ENCODE results near the gene IMPACT. TPM values are rescaled to one million over a fixed set of nuclear protein-coding genes. Genes with fewer than 3 reads are reported as not detected.

The IMPACT gene
- total and polyA plus RNA-seq, 2 donors (not counting 1 experiment from before 2014, with no cell fraction given) = 5.0 to 11.1 TPM

DNA sequence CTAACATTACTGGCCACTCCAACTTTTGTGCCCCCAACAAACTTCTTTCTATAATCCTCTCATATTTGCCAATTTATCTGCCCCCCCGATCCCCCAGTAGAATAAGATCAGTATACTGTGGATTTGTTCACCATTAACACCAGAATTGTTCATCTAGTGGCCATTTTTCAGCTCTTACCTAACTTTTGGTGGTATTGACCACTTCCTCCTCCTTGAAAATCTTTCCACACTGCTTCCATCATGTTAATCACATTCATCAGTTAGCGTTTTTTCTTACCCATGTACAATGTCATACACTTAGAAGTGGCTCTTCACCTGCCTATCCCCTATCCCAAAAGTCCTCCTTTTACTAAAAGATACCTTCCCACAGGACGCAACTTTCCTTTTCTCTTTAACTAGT is 6.1 kb downstream of the IMPACT start:
- H2AFZ ChIP-seq (ENCODE audit: insufficient read depth, low read depth, low read length, poor library complexity, severe bottlenecking) = no peak overlapping the region
- no peaks in the 10 kb centered on the region for H3K9me3 ChIP-seq (ENCODE audit: control extremely low read depth in 1 of 3, control insufficient read depth in 2 of 3, insufficient read depth in 1 of 3, low read length in 2 of 3)
- no peaks in the 10 kb centered on the region for H3K4me1 Mint-ChIP-seq
- H3K4me3 Mint-ChIP-seq = no peak overlapping the region
- H3K4me1 ChIP-seq (ENCODE audit: control insufficient read depth in 2 of 2, insufficient read depth in 2 of 2, low read length in 2 of 2) = peaks cover 0 to 1% of the 10 kb centered on the region in 2 donors
- no peak for DNase-seq
- no peaks in the 10 kb centered on the region for H3K79me2 ChIP-seq (ENCODE audit: control insufficient read depth, insufficient read depth, low read length)
- no peak overlapping the region for H3K9ac ChIP-seq (ENCODE audit: low read length)
- H3K36me3 ChIP-seq (replicated peaks in 1 of 2; ENCODE audit: control extremely low read depth in 1 of 2, control insufficient read depth in 1 of 2, extremely low read depth in 1 of 2, insufficient read depth in 2 of 2, low read length in 1 of 2) = peaks cover 0 to 2% of the 10 kb centered on the region in 2 experiments
- no peak overlapping the region for H3K4me2 ChIP-seq (replicated peaks; ENCODE audit: low read depth, low read length, poor library complexity, severe bottlenecking)
- ATAC-seq (ENCODE audit: low read depth) = no peak
- no peaks in the 10 kb centered on the region for H4K20me1 ChIP-seq (ENCODE audit: control insufficient read depth, insufficient read depth, low read length, poor library complexity, severe bottlenecking)
- no peaks in the 10 kb centered on the region for H3K27me3 Mint-ChIP-seq
- ChIA-PET CTCF (interaction anchor here (0.5 to 1.6 kb wide), 4 partner anchors 23 to 56 kb away, joined by 3 to 4 read pairs (median 3); no protein-coding TSS in a partner anchor), POLR2A (no interaction called here)
- no peaks in the 10 kb centered on the region for H3K27me3 ChIP-seq (replicated peaks in 1 of 4; ENCODE audit: control extremely low read depth in 1 of 4, control insufficient read depth in 3 of 4, insufficient read depth in 4 of 4, low read length in 3 of 4)
- H3K9me3 Mint-ChIP-seq (ENCODE audit: insufficient read depth) = no peaks in the 10 kb centered on the region
- intact Hi-C loops (cut with micrococcal nuclease) = no loop called here
- 100% methylated on average over 2 of the region's 3 CpGs for WGBS (ENCODE audit: insufficient coverage)
- H3K4me3 ChIP-seq (ENCODE audit: control extremely low read depth in 1 of 5, extremely low read depth in 1 of 5, insufficient read depth in 1 of 5, low read depth in 2 of 5, low read length in 4 of 5) = no peak overlapping the region
- TF ChIP-seq EZH2 (IDR thresholded peaks at IDR 0.05; ENCODE audit: borderline replicate concordance, insufficient read depth, low read depth, low read length, poor library complexity, severe bottlenecking) = no peak
- TF ChIP-seq, protein P1, sequence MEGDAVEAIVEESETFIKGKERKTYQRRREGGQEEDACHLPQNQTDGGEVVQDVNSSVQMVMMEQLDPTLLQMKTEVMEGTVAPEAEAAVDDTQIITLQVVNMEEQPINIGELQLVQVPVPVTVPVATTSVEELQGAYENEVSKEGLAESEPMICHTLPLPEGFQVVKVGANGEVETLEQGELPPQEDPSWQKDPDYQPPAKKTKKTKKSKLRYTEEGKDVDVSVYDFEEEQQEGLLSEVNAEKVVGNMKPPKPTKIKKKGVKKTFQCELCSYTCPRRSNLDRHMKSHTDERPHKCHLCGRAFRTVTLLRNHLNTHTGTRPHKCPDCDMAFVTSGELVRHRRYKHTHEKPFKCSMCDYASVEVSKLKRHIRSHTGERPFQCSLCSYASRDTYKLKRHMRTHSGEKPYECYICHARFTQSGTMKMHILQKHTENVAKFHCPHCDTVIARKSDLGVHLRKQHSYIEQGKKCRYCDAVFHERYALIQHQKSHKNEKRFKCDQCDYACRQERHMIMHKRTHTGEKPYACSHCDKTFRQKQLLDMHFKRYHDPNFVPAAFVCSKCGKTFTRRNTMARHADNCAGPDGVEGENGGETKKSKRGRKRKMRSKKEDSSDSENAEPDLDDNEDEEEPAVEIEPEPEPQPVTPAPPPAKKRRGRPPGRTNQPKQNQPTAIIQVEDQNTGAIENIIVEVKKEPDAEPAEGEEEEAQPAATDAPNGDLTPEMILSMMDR (IDR thresholded peaks at IDR 0.05) = no peak
- no peak overlapping the region for H3K27ac Mint-ChIP-seq
- no peak overlapping the region for H3K27ac ChIP-seq (ENCODE audit: low read length in 2 of 2)

DNA sequence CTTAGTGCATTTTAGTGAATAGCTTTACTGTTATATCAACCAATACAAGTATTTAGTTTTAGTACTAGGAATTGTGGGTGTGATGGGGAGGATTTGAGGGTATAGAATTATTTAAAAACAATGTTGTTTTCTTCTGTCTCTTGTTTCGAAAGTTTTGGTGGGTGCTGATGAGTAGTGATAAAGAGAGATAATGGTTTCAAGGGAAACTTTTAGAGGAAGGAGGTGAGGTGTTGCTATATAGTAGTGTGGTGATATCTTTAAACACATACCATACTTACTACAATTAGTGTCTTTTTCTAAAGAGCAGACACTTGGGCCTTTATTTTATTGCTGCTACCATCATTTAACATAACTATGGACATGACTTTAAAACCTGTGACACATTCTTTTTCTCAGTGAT is 10.5 kb downstream of the IMPACT start:
- H2AFZ ChIP-seq (ENCODE audit: insufficient read depth, low read depth, low read length, poor library complexity, severe bottlenecking) = no peak overlapping the region
- no peak overlapping the region for H3K9ac ChIP-seq (ENCODE audit: low read length)
- TF ChIP-seq, protein P1 (IDR thresholded peaks at IDR 0.05) = no peak
- TF ChIP-seq EZH2 (IDR thresholded peaks at IDR 0.05; ENCODE audit: borderline replicate concordance, insufficient read depth, low read depth, low read length, poor library complexity, severe bottlenecking) = no peak
- no peaks in the 10 kb centered on the region for H3K4me1 ChIP-seq (ENCODE audit: control insufficient read depth in 2 of 2, insufficient read depth in 2 of 2, low read length in 2 of 2)
- no CpG with 5 or more reads among the region's 1 CpG for WGBS (ENCODE audit: insufficient coverage)
- no peaks in the 10 kb centered on the region for H3K27me3 ChIP-seq (replicated peaks in 1 of 4; ENCODE audit: control extremely low read depth in 1 of 4, control insufficient read depth in 3 of 4, insufficient read depth in 4 of 4, low read length in 3 of 4)
- Mint-ChIP-seq H3K9me3 (ENCODE audit: insufficient read depth) (no peaks in the 10 kb centered on the region), H3K4me1 (no peaks in the 10 kb centered on the region), H3K27me3 (no peaks in the 10 kb centered on the region), H3K4me3 (no peak overlapping the region), H3K27ac (no peak overlapping the region)
- ChIA-PET CTCF (no interaction called here), POLR2A (no interaction called here)
- intact Hi-C loops (cut with micrococcal nuclease) = no loop called here
- DNase-seq (no peak), ATAC-seq (ENCODE audit: low read depth) (no peak)
- H3K9me3 ChIP-seq (ENCODE audit: control extremely low read depth in 1 of 3, control insufficient read depth in 2 of 3, insufficient read depth in 1 of 3, low read length in 2 of 3) = no peaks in the 10 kb centered on the region
- H4K20me1 ChIP-seq (ENCODE audit: control insufficient read depth, insufficient read depth, low read length, poor library complexity, severe bottlenecking) = no peaks in the 10 kb centered on the region
- H3K79me2 ChIP-seq (ENCODE audit: control insufficient read depth, insufficient read depth, low read length) = no peaks in the 10 kb centered on the region
- H3K4me3 ChIP-seq (ENCODE audit: control extremely low read depth in 1 of 5, extremely low read depth in 1 of 5, insufficient read depth in 1 of 5, low read depth in 2 of 5, low read length in 4 of 5) = no peak overlapping the region
- H3K36me3 ChIP-seq (replicated peaks in 1 of 2; ENCODE audit: control extremely low read depth in 1 of 2, control insufficient read depth in 1 of 2, extremely low read depth in 1 of 2, insufficient read depth in 2 of 2, low read length in 1 of 2) = peaks cover 6 to 11% of the 10 kb centered on the region in 2 experiments
- H3K4me2 ChIP-seq (replicated peaks; ENCODE audit: low read depth, low read length, poor library complexity, severe bottlenecking) = no peak overlapping the region
- no peak overlapping the region for H3K27ac ChIP-seq (ENCODE audit: low read length in 2 of 2)
